ENCODE data around the gene PLEKHG4B.

GRCh38 chr5:213803-214395 lies 121.9 kb downstream of the PLEKHG4B start:
- TF ChIP-seq, protein P1, sequence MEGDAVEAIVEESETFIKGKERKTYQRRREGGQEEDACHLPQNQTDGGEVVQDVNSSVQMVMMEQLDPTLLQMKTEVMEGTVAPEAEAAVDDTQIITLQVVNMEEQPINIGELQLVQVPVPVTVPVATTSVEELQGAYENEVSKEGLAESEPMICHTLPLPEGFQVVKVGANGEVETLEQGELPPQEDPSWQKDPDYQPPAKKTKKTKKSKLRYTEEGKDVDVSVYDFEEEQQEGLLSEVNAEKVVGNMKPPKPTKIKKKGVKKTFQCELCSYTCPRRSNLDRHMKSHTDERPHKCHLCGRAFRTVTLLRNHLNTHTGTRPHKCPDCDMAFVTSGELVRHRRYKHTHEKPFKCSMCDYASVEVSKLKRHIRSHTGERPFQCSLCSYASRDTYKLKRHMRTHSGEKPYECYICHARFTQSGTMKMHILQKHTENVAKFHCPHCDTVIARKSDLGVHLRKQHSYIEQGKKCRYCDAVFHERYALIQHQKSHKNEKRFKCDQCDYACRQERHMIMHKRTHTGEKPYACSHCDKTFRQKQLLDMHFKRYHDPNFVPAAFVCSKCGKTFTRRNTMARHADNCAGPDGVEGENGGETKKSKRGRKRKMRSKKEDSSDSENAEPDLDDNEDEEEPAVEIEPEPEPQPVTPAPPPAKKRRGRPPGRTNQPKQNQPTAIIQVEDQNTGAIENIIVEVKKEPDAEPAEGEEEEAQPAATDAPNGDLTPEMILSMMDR (conservative IDR thresholded peaks at IDR 0.05; ENCODE audit: low read depth, low read length), result no peak
- TF ChIP-seq EZH2 (IDR thresholded peaks at IDR 0.05; ENCODE audit: low read length, unreplicated experiment), result no peak
- TF ChIP-seq EZH2phosphoT487 (IDR thresholded peaks at IDR 0.05; ENCODE audit: borderline replicate concordance, low read length), result no peak
